ENCODE results near the gene METTL23.

DNA sequence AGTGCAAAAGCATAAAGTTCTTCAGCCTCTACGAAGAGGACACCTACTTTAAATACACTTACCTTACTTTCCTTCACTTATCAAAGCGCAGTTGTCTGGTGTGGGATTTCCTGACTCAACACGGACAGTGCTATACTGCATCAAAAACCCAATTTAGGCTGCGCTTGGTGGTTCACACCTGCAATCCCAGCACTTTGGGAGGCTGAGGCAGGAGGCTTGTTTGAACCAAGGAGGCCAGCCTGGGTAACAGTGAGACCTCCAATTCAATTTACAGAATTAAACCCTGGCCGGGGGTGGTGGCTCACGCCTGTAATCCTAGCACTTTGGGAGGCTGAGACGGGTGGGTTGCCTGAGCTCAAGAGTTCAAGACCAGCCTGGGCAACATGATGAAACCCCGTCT lies 4.4 kb upstream of the METTL23 start:
- no peak for TF ChIP-seq EZH2phosphoT487 (IDR thresholded peaks at IDR 0.05; ENCODE audit: unreplicated experiment)
- no peak for TF ChIP-seq ZNF331 (CRISPR knock-in tag; IDR thresholded peaks at IDR 0.05; ENCODE audit: low read depth)
- TF ChIP-seq, protein P1, sequence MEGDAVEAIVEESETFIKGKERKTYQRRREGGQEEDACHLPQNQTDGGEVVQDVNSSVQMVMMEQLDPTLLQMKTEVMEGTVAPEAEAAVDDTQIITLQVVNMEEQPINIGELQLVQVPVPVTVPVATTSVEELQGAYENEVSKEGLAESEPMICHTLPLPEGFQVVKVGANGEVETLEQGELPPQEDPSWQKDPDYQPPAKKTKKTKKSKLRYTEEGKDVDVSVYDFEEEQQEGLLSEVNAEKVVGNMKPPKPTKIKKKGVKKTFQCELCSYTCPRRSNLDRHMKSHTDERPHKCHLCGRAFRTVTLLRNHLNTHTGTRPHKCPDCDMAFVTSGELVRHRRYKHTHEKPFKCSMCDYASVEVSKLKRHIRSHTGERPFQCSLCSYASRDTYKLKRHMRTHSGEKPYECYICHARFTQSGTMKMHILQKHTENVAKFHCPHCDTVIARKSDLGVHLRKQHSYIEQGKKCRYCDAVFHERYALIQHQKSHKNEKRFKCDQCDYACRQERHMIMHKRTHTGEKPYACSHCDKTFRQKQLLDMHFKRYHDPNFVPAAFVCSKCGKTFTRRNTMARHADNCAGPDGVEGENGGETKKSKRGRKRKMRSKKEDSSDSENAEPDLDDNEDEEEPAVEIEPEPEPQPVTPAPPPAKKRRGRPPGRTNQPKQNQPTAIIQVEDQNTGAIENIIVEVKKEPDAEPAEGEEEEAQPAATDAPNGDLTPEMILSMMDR (conservative IDR thresholded peaks at IDR 0.05; ENCODE audit: low read depth in 2 of 2) = no peak
- TF ChIP-seq POLR2AphosphoS5 (IDR thresholded peaks at IDR 0.05; ENCODE audit: low read depth) = no peak
- TF ChIP-seq EZH2 (IDR thresholded peaks at IDR 0.05; ENCODE audit: low read depth, unreplicated experiment) = no peak
- TF ChIP-seq, protein P2, sequence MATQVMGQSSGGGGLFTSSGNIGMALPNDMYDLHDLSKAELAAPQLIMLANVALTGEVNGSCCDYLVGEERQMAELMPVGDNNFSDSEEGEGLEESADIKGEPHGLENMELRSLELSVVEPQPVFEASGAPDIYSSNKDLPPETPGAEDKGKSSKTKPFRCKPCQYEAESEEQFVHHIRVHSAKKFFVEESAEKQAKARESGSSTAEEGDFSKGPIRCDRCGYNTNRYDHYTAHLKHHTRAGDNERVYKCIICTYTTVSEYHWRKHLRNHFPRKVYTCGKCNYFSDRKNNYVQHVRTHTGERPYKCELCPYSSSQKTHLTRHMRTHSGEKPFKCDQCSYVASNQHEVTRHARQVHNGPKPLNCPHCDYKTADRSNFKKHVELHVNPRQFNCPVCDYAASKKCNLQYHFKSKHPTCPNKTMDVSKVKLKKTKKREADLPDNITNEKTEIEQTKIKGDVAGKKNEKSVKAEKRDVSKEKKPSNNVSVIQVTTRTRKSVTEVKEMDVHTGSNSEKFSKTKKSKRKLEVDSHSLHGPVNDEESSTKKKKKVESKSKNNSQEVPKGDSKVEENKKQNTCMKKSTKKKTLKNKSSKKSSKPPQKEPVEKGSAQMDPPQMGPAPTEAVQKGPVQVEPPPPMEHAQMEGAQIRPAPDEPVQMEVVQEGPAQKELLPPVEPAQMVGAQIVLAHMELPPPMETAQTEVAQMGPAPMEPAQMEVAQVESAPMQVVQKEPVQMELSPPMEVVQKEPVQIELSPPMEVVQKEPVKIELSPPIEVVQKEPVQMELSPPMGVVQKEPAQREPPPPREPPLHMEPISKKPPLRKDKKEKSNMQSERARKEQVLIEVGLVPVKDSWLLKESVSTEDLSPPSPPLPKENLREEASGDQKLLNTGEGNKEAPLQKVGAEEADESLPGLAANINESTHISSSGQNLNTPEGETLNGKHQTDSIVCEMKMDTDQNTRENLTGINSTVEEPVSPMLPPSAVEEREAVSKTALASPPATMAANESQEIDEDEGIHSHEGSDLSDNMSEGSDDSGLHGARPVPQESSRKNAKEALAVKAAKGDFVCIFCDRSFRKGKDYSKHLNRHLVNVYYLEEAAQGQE (IDR thresholded peaks at IDR 0.05; ENCODE audit: unreplicated experiment) = no peak
- TF ChIP-seq, protein P3, sequence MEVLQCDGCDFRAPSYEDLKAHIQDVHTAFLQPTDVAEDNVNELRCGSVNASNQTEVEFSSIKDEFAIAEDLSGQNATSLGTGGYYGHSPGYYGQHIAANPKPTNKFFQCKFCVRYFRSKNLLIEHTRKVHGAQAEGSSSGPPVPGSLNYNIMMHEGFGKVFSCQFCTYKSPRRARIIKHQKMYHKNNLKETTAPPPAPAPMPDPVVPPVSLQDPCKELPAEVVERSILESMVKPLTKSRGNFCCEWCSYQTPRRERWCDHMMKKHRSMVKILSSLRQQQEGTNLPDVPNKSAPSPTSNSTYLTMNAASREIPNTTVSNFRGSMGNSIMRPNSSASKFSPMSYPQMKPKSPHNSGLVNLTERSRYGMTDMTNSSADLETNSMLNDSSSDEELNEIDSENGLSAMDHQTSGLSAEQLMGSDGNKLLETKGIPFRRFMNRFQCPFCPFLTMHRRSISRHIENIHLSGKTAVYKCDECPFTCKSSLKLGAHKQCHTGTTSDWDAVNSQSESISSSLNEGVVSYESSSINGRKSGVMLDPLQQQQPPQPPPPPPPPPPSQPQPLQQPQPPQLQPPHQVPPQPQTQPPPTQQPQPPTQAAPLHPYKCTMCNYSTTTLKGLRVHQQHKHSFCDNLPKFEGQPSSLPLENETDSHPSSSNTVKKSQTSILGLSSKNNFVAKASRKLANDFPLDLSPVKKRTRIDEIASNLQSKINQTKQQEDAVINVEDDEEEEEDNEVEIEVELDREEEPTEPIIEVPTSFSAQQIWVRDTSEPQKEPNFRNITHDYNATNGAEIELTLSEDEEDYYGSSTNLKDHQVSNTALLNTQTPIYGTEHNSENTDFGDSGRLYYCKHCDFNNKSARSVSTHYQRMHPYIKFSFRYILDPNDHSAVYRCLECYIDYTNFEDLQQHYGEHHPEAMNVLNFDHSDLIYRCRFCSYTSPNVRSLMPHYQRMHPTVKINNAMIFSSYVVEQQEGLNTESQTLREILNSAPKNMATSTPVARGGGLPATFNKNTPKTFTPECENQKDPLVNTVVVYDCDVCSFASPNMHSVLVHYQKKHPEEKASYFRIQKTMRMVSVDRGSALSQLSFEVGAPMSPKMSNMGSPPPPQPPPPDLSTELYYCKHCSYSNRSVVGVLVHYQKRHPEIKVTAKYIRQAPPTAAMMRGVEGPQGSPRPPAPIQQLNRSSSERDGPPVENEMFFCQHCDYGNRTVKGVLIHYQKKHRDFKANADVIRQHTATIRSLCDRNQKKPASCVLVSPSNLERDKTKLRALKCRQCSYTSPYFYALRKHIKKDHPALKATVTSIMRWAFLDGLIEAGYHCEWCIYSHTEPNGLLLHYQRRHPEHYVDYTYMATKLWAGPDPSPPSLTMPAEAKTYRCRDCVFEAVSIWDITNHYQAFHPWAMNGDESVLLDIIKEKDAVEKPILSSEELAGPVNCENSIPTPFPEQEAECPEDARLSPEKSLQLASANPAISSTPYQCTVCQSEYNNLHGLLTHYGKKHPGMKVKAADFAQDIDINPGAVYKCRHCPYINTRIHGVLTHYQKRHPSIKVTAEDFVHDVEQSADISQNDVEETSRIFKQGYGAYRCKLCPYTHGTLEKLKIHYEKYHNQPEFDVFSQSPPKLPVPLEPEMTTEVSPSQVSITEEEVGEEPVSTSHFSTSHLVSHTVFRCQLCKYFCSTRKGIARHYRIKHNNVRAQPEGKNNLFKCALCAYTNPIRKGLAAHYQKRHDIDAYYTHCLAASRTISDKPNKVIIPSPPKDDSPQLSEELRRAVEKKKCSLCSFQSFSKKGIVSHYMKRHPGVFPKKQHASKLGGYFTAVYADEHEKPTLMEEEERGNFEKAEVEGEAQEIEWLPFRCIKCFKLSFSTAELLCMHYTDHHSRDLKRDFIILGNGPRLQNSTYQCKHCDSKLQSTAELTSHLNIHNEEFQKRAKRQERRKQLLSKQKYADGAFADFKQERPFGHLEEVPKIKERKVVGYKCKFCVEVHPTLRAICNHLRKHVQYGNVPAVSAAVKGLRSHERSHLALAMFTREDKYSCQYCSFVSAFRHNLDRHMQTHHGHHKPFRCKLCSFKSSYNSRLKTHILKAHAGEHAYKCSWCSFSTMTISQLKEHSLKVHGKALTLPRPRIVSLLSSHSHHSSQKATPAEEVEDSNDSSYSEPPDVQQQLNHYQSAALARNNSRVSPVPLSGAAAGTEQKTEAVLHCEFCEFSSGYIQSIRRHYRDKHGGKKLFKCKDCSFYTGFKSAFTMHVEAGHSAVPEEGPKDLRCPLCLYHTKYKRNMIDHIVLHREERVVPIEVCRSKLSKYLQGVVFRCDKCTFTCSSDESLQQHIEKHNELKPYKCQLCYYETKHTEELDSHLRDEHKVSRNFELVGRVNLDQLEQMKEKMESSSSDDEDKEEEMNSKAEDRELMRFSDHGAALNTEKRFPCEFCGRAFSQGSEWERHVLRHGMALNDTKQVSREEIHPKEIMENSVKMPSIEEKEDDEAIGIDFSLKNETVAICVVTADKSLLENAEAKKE (CRISPR knock-in tag; IDR thresholded peaks at IDR 0.05) = no peak
- TF ChIP-seq JUNB (IDR thresholded peaks at IDR 0.05; ENCODE audit: unreplicated experiment) = no peak

All from GM23338 (cell line).